HEK293T (cell line): ENCODE measurements around the gene ARHGEF25.

Experiments used
- BHLHE40 ChIP-seq: fragments of 450-650 bp; IDR thresholded peaks from 2 replicates; pipeline ENCODE4 v1.6.1; 2016; ENCODE audit warnings: mild to moderate bottlenecking, moderate library complexity, borderline replicate concordance
- FOXA1 ChIP-seq: fragments of 450-650 bp; IDR thresholded peaks from 2 replicates; pipeline ENCODE4 v1.6.1; 2016; ENCODE audit warnings: mild to moderate bottlenecking
- FOXK2 ChIP-seq: fragments of 450-650 bp; IDR thresholded peaks from 2 replicates; pipeline ENCODE4 v1.6.1; 2016; ENCODE audit warnings: mild to moderate bottlenecking
- FOXM1 ChIP-seq: fragments of 450-650 bp; IDR thresholded peaks from 2 replicates; pipeline ENCODE4 v1.6.1; 2017; ENCODE audit warnings: mild to moderate bottlenecking, borderline replicate concordance
- LEF1 ChIP-seq: fragments of 450-650 bp; IDR thresholded peaks from 2 replicates; pipeline ENCODE4 v1.6.1; 2017; ENCODE audit warnings: mild to moderate bottlenecking, borderline replicate concordance
- NFRKB ChIP-seq: fragments of 450-650 bp; IDR thresholded peaks from 2 replicates; pipeline ENCODE4 v1.6.1; 2016; ENCODE audit warnings: mild to moderate bottlenecking, moderate library complexity
- SP1 ChIP-seq: fragments of 450-650 bp; IDR thresholded peaks from 2 replicates; pipeline ENCODE4 v1.6.1; 2017
- TARDBP ChIP-seq: fragments of 450-650 bp; IDR thresholded peaks from 2 replicates; pipeline ENCODE4 v1.6.1; 2016
- ZNF384 ChIP-seq: fragments of 450-650 bp; IDR thresholded peaks from 2 replicates; pipeline ENCODE4 v1.6.1; 2016

- TF ChIP-seq NFRKB (no peak), FOXA1 (no peak), LEF1 (no peak), TARDBP (no peak), FOXK2 (no peak), ZNF384 (no peak), SP1 (no peak), FOXM1 (no peak), BHLHE40 (no peak)
Observed at GRCh38 chr12:57623385-57623784, 12.2 kb downstream of the ARHGEF25 start.
